A673 (cell line): Measurements from ENCODE around the gene GADL1. TPM values are rescaled to one million over a fixed set of nuclear protein-coding genes. Genes with fewer than 3 reads are reported as not detected.
A peak's percentile ranks its signal among the peaks of the same experiment; 100 is the strongest.

ENCODE experiments used
- BruUV-seq: library from RNA; stranded (reverse); fragments of 400-500 nt; replicated peaks from 2 replicates; lab custom pipeline; 2021; lab: Mats Ljungman, UMichigan
- CTCF ChIA-PET: fragments of 300-600 bp; sonication (Branson Sonifier 250); formaldehyde crosslinking; loops from one replicate; lab custom pipeline; 2022; ENCODE audit warnings: antibody characterized with exemption; lab: Charles Lee
- POLR2A ChIA-PET: fragments of 300-600 bp; sonication (Branson Sonifier 250); formaldehyde crosslinking; loops from one replicate; lab custom pipeline; 2022; ENCODE audit warnings: antibody characterized with exemption; ENCODE audit not compliant: low non-redundant PET; lab: Charles Lee
- DNase-seq: peaks from one replicate; pipeline ENCODE4 v3.0.0-alpha.2; 2015; ENCODE audit warnings: low spot score
- H3K27ac ChIP-seq: fragments of 200-600 bp; sonication (generic); 2 replicates; pipeline ENCODE4 v1.5.1; 2016; ENCODE audit warnings: mixed run types, low read depth, mild to moderate bottlenecking, mixed read lengths, antibody characterized with exemption, low read length; ENCODE audit not compliant: poor library complexity, severe bottlenecking
- H3K27me3 ChIP-seq: fragments of 200-600 bp; sonication (generic); replicated peaks from 2 replicates; pipeline ENCODE4 v1.6.1; 2017; ENCODE audit warnings: mixed run types, low read depth, mild to moderate bottlenecking, mixed read lengths, antibody characterized with exemption, low read length; ENCODE audit not compliant: insufficient read depth, poor library complexity
- H3K36me3 ChIP-seq: fragments of 200-600 bp; sonication (generic); 2 replicates; pipeline ENCODE4 v1.6.1; 2016; ENCODE audit warnings: mixed run types, mild to moderate bottlenecking, mixed read lengths, antibody characterized with exemption, low read length; ENCODE audit not compliant: insufficient read depth, poor library complexity, severe bottlenecking
- H3K4me1 ChIP-seq: fragments of 200-600 bp; sonication (generic); 2 replicates; pipeline ENCODE4 v1.6.1; 2017; ENCODE audit warnings: mixed run types, mild to moderate bottlenecking, mixed read lengths, antibody characterized with exemption, low read length; ENCODE audit not compliant: insufficient read depth, poor library complexity, severe bottlenecking
- H3K4me3 ChIP-seq: fragments of 200-600 bp; sonication (generic); 2 replicates; pipeline ENCODE4 v1.5.1; 2016; ENCODE audit warnings: low read depth, mixed run types, mild to moderate bottlenecking, mixed read lengths, low read length; ENCODE audit not compliant: poor library complexity, severe bottlenecking
- H3K9me3 ChIP-seq: fragments of 200-600 bp; sonication (generic); 2 replicates; pipeline ENCODE4 v1.6.1; 2016; ENCODE audit warnings: mixed run types, low read depth, mild to moderate bottlenecking, mixed read lengths, antibody characterized with exemption, low read length; ENCODE audit not compliant: poor library complexity, severe bottlenecking
- CTCF ChIP-seq: fragments of 300-800, 200-600 bp; sonication (generic); conservative IDR thresholded peaks from 2 replicates; pipeline ENCODE4 v1.5.1; 2017; ENCODE audit warnings: low read depth, mild to moderate bottlenecking, antibody characterized with exemption, low read length, moderate library complexity, mixed read lengths
- EZH2 ChIP-seq: fragments of 200-600 bp; sonication (generic); IDR thresholded peaks from 2 replicates; pipeline ENCODE4 v1.6.1; 2017; ENCODE audit warnings: borderline replicate concordance, low read depth, mild to moderate bottlenecking, mixed read lengths, antibody characterized with exemption, low read length; ENCODE audit not compliant: poor library complexity, severe bottlenecking
- intact Hi-C: fragments of 100-400 bp; cut with micrococcal nuclease; formaldehyde crosslinking; loops from one replicate; pipeline ENCODE4 v1.10.0; 2022; ENCODE audit not compliant: unreplicated experiment
- total RNA-seq: library from RNA; stranded (reverse); gene quantifications from 2 replicates; pipeline ENCODE4 v1.2.3, GENCODE V29; 2021

Gene GADL1
- total RNA-seq, 1 experiment from 2014 or later = 13.8 TPM

- no peak overlapping the region for H3K27ac ChIP-seq
- CTCF ChIA-PET = no interaction called here
- no peak overlapping the region for H3K4me3 ChIP-seq
- intact Hi-C loops = no loop called here
- no peaks in the 10 kb centered on the region for H3K36me3 ChIP-seq
- TF ChIP-seq CTCF = no peak
- no peak for TF ChIP-seq EZH2
- peaks cover 8% of the 10 kb centered on the region for H3K4me1 ChIP-seq
- DNase-seq = no peak
- no TSS peak for BruUV-seq
- H3K27me3 ChIP-seq = no peaks in the 10 kb centered on the region
- POLR2A ChIA-PET = no interaction called here
- no peaks in the 10 kb centered on the region for H3K9me3 ChIP-seq
Measured at GRCh38 chr3:30908456-30909037, 14.1 kb upstream of the GADL1 start.

GRCh38 chr3:30904996-30905395 lies 10.5 kb upstream of the GADL1 start:
- BruUV-seq = no TSS peak
- H3K4me1 ChIP-seq = no peaks in the 10 kb centered on the region
- no peaks in the 10 kb centered on the region for H3K36me3 ChIP-seq
- CTCF ChIA-PET = no interaction called here
- H3K9me3 ChIP-seq = no peaks in the 10 kb centered on the region
- no peak overlapping the region for H3K4me3 ChIP-seq
- no peak overlapping the region for H3K27ac ChIP-seq
- no peaks in the 10 kb centered on the region for H3K27me3 ChIP-seq
- intact Hi-C loops = no loop called here
- POLR2A ChIA-PET = no interaction called here
- no peak for DNase-seq
- TF ChIP-seq CTCF (no peak), EZH2 (no peak)

- POLR2A ChIA-PET = no interaction called here
- CTCF ChIA-PET = no interaction called here
- BruUV-seq = no TSS peak
- Histone ChIP-seq H3K27me3 (no peaks in the 10 kb centered on the region), H3K4me3 (peak overlapping the region; percentile 64), H3K36me3 (no peaks in the 10 kb centered on the region), H3K9me3 (no peaks in the 10 kb centered on the region), H3K27ac (peak overlapping the region; percentile 92), H3K4me1 (peaks cover 59% of the 10 kb centered on the region)
- peak; percentile 79 for DNase-seq
- intact Hi-C loops = no loop called here
- TF ChIP-seq EZH2 (no peak), CTCF (no peak)
Measured at GRCh38 chr3:30895329-30895728, 868 bp upstream of the GADL1 start.
